ENCODE results near the gene SEC61B. TPM values are rescaled to one million over a fixed set of nuclear protein-coding genes. Genes with fewer than 3 reads are reported as not detected.

The SEC61B gene
- total RNA-seq, 1 donor from 2014 or later: 123 TPM

- no peak for DNase-seq (ENCODE audit: low spot score)
Observed at GRCh38 chr9:99274016-99274415, 51.9 kb downstream of the SEC61B start.

GRCh38 chr9:99274495-99274894, 52.4 kb downstream of the SEC61B start:
- DNase-seq (ENCODE audit: low spot score): no peak

Other genes starting within 250 kb of the SEC61B start
- 69.2 TPM for gene TGFBR1, start 117.2 kb upstream of the SEC61B start, total RNA-seq
- 43.1 TPM for gene ALG2, start 340 bp upstream of the SEC61B start, total RNA-seq